ENCODE measurements around the gene CCDC187. TPM values are rescaled to one million over a fixed set of nuclear protein-coding genes. Genes with fewer than 3 reads are reported as not detected.

CCDC187 gene
- total RNA-seq, 2 experiments from 2014 or later, result not detected

GRCh38 chr9:136245219-136246150 is 58.4 kb downstream of the CCDC187 start, which contains the start of gene QSOX2:
QSOX2 (minus strand) TSS chr9:136245812; CDS start chr9:136245803, 9 bp downstream.
- Mint-ChIP-seq H3K27ac (peak within 1 kb of the TSS; percentile 90), H3K27me3 (ENCODE audit: low read depth) (peaks cover 2% of the 10 kb centered on the region), H3K4me3 (peak within 1 kb of the TSS; percentile 95), H3K36me3 (ENCODE audit: low read depth) (peaks cover 3% of the 10 kb centered on the region), H3K9me3 (ENCODE audit: insufficient read depth) (no peaks in the 10 kb centered on the region), H3K4me1 (ENCODE audit: low read depth) (peaks cover 42% of the 10 kb centered on the region)
- ATAC-seq (peak; percentile 81), DNase-seq (peak; percentile 87)
- ChIA-PET CTCF (no interaction called here), POLR2A (interaction anchor here (0.6 kb wide), 1 partner anchor 21 kb away, joined by 4 read pairs; no protein-coding TSS in a partner anchor)

- H3K27me3 Mint-ChIP-seq (ENCODE audit: low read depth), result peaks cover 2% of the 10 kb centered on the region
- ChIA-PET POLR2A (no interaction called here), CTCF (no interaction called here)
- peak overlapping the region; percentile 95 for H3K4me3 Mint-ChIP-seq
- no peak for DNase-seq
- H3K9me3 Mint-ChIP-seq (ENCODE audit: insufficient read depth), result no peaks in the 10 kb centered on the region
- peaks cover 3% of the 10 kb centered on the region for H3K36me3 Mint-ChIP-seq (ENCODE audit: low read depth)
- no peak for ATAC-seq
- H3K27ac Mint-ChIP-seq, result peak overlapping the region; percentile 90
- peaks cover 42% of the 10 kb centered on the region for H3K4me1 Mint-ChIP-seq (ENCODE audit: low read depth)
Observed at GRCh38 chr9:136244969-136245218, 59.0 kb downstream of the CCDC187 start.

GRCh38 chr9:136244122-136244968 is 59.5 kb downstream of the CCDC187 start:
- POLR2A ChIA-PET, result no interaction called here

GRCh38 chr9:136243631-136244030 is 60.3 kb downstream of the CCDC187 start:
- DNase-seq (no peak), ATAC-seq (no peak)
- Mint-ChIP-seq H3K36me3 (ENCODE audit: low read depth) (peaks cover 3% of the 10 kb centered on the region), H3K9me3 (ENCODE audit: insufficient read depth) (no peaks in the 10 kb centered on the region), H3K27me3 (ENCODE audit: low read depth) (peaks cover 2% of the 10 kb centered on the region), H3K4me3 (peak overlapping the region; percentile 95), H3K4me1 (ENCODE audit: low read depth) (peaks cover 46% of the 10 kb centered on the region), H3K27ac (peak overlapping the region; percentile 90)
- POLR2A ChIA-PET, result no interaction called here
- CTCF ChIA-PET, result interaction anchor here (0.8 to 2.1 kb wide), 6 partner anchors 10 to 134 kb away, joined by 3 to 10 read pairs (median 3); no protein-coding TSS in a partner anchor

More at GRCh38 chr9:136244122-136244968, 59.5 kb downstream of the CCDC187 start:
- DNase-seq, result peak; percentile 72
- CTCF ChIA-PET, result interaction anchor here (1.0 to 2.1 kb wide), 3 partner anchors 10 to 106 kb away, joined by 3 to 7 read pairs (median 3); no protein-coding TSS in a partner anchor
- ATAC-seq, result peak; percentile 35
- H3K4me3 Mint-ChIP-seq, result peak overlapping the region; percentile 95
- H3K9me3 Mint-ChIP-seq (ENCODE audit: insufficient read depth), result no peaks in the 10 kb centered on the region
- peaks cover 3% of the 10 kb centered on the region for H3K36me3 Mint-ChIP-seq (ENCODE audit: low read depth)
- peaks cover 44% of the 10 kb centered on the region for H3K4me1 Mint-ChIP-seq (ENCODE audit: low read depth)
- H3K27me3 Mint-ChIP-seq (ENCODE audit: low read depth), result peaks cover 2% of the 10 kb centered on the region
- peak overlapping the region; percentile 90 for H3K27ac Mint-ChIP-seq

- Mint-ChIP-seq H3K27ac (peak overlapping the region; percentile 90), H3K9me3 (ENCODE audit: insufficient read depth) (no peaks in the 10 kb centered on the region), H3K36me3 (ENCODE audit: low read depth) (peaks cover 3% of the 10 kb centered on the region), H3K27me3 (ENCODE audit: low read depth) (peaks cover 2% of the 10 kb centered on the region), H3K4me1 (ENCODE audit: low read depth) (peaks cover 52% of the 10 kb centered on the region), H3K4me3 (peak overlapping the region; percentile 95)
- POLR2A ChIA-PET, result no interaction called here
- CTCF ChIA-PET, result interaction anchor here (0.6 to 2.1 kb wide), 10 partner anchors 9 to 228 kb away, joined by 3 to 10 read pairs (median 3); no protein-coding TSS in a partner anchor
- no peak for ATAC-seq
- DNase-seq, result no peak
Observed at GRCh38 chr9:136242918-136243525, 60.9 kb downstream of the CCDC187 start.

GRCh38 chr9:136242248-136242647 is 61.6 kb downstream of the CCDC187 start:
- Mint-ChIP-seq H3K36me3 (ENCODE audit: low read depth) (peaks cover 3% of the 10 kb centered on the region), H3K27ac (no peak overlapping the region), H3K4me3 (no peak overlapping the region), H3K4me1 (ENCODE audit: low read depth) (peaks cover 56% of the 10 kb centered on the region), H3K27me3 (ENCODE audit: low read depth) (no peaks in the 10 kb centered on the region), H3K9me3 (ENCODE audit: insufficient read depth) (no peaks in the 10 kb centered on the region)
- POLR2A ChIA-PET, result no interaction called here
- CTCF ChIA-PET, result interaction anchor here (0.6 to 2.1 kb wide), 5 partner anchors 8 to 227 kb away, joined by 3 to 10 read pairs (median 4); no protein-coding TSS in a partner anchor
- DNase-seq (no peak), ATAC-seq (no peak)

- Mint-ChIP-seq H3K4me1 (ENCODE audit: low read depth) (peaks cover 56% of the 10 kb centered on the region), H3K36me3 (ENCODE audit: low read depth) (peaks cover 3% of the 10 kb centered on the region), H3K27me3 (ENCODE audit: low read depth) (no peaks in the 10 kb centered on the region), H3K9me3 (ENCODE audit: insufficient read depth) (no peaks in the 10 kb centered on the region), H3K4me3 (no peak overlapping the region), H3K27ac (no peak overlapping the region)
- DNase-seq (no peak), ATAC-seq (no peak)
- CTCF ChIA-PET, result interaction anchor here (1.6 kb wide), 1 partner anchor 103 kb away, joined by 4 read pairs; no protein-coding TSS in a partner anchor
- POLR2A ChIA-PET, result interaction anchor here (0.9 kb wide), 1 partner anchor 16 kb away, joined by 3 read pairs; no protein-coding TSS in a partner anchor
Observed at GRCh38 chr9:136241542-136241941, 62.4 kb downstream of the CCDC187 start.

- ATAC-seq, result no peak
- POLR2A ChIA-PET, result interaction anchor here (0.9 kb wide), 1 partner anchor 15 kb away, joined by 3 read pairs; no protein-coding TSS in a partner anchor
- H3K27ac Mint-ChIP-seq, result no peak overlapping the region
- H3K4me3 Mint-ChIP-seq, result no peak overlapping the region
- no peak for DNase-seq
- CTCF ChIA-PET, result no interaction called here
- H3K4me1 Mint-ChIP-seq (ENCODE audit: low read depth), result peaks cover 54% of the 10 kb centered on the region
- H3K27me3 Mint-ChIP-seq (ENCODE audit: low read depth), result no peaks in the 10 kb centered on the region
- no peaks in the 10 kb centered on the region for H3K9me3 Mint-ChIP-seq (ENCODE audit: insufficient read depth)
- peaks cover 3% of the 10 kb centered on the region for H3K36me3 Mint-ChIP-seq (ENCODE audit: low read depth)
Observed at GRCh38 chr9:136240941-136241340, 63.0 kb downstream of the CCDC187 start.

GRCh38 chr9:136239983-136240330 is 63.9 kb downstream of the CCDC187 start:
- ATAC-seq (no peak), DNase-seq (no peak)
- Mint-ChIP-seq H3K36me3 (ENCODE audit: low read depth) (peaks cover 5% of the 10 kb centered on the region), H3K27me3 (ENCODE audit: low read depth) (no peaks in the 10 kb centered on the region), H3K9me3 (ENCODE audit: insufficient read depth) (no peaks in the 10 kb centered on the region), H3K27ac (no peak overlapping the region), H3K4me1 (ENCODE audit: low read depth) (peaks cover 52% of the 10 kb centered on the region), H3K4me3 (no peak overlapping the region)
- ChIA-PET CTCF (interaction anchor here (1.1 kb wide), 1 partner anchor 15 kb away, joined by 3 read pairs; no protein-coding TSS in a partner anchor), POLR2A (no interaction called here)

GRCh38 chr9:136239135-136239982 is 64.5 kb downstream of the CCDC187 start:
- ATAC-seq, result no peak
- Mint-ChIP-seq H3K9me3 (ENCODE audit: insufficient read depth) (no peaks in the 10 kb centered on the region), H3K36me3 (ENCODE audit: low read depth) (peaks cover 7% of the 10 kb centered on the region), H3K4me3 (no peak overlapping the region), H3K27ac (no peak overlapping the region), H3K27me3 (ENCODE audit: low read depth) (no peaks in the 10 kb centered on the region), H3K4me1 (ENCODE audit: low read depth) (peaks cover 50% of the 10 kb centered on the region)
- ChIA-PET CTCF (interaction anchor here (1.1 kb wide), 1 partner anchor 14 kb away, joined by 3 read pairs; no protein-coding TSS in a partner anchor), POLR2A (no interaction called here)
- DNase-seq, result no peak

GRCh38 chr9:136238342-136238732 is 65.6 kb downstream of the CCDC187 start:
- Mint-ChIP-seq H3K27ac (no peak overlapping the region), H3K36me3 (ENCODE audit: low read depth) (peaks cover 5% of the 10 kb centered on the region), H3K9me3 (ENCODE audit: insufficient read depth) (no peaks in the 10 kb centered on the region), H3K27me3 (ENCODE audit: low read depth) (no peaks in the 10 kb centered on the region), H3K4me1 (ENCODE audit: low read depth) (peaks cover 50% of the 10 kb centered on the region), H3K4me3 (no peak overlapping the region)
- ChIA-PET CTCF (no interaction called here), POLR2A (no interaction called here)
- no peak for ATAC-seq
- DNase-seq, result no peak

Measured in activated CD8-positive, alpha-beta T cell treated with anti-CD3 and anti-CD28 coated beads, Interleukin-2, amount 10 ng/mL, durations not matched to agents 7 days and 5 days (primary cell).